ENCODE data around the gene ITPRIPL2.

The ITPRIPL2 gene

GRCh38 chr16:19127674-19128131 lies 13.9 kb downstream of the ITPRIPL2 start:
- no peak for DNase-seq (ENCODE audit: low spot score)
- POLR2A ChIA-PET (ENCODE audit: low non-redundant PET) = no interaction called here
- CTCF ChIA-PET = no interaction called here

GRCh38 chr16:19128454-19129200 lies 14.9 kb downstream of the ITPRIPL2 start:
- POLR2A ChIA-PET (ENCODE audit: low non-redundant PET) = no interaction called here
- H3K27ac ChIP-seq = no peak overlapping the region
- CTCF ChIA-PET = interaction anchor here (0.5 kb wide), 1 partner anchor 316 kb away, joined by 4 read pairs; no protein-coding TSS in a partner anchor
- no peak for TF ChIP-seq CTCF (conservative IDR thresholded peaks at IDR 0.05; ENCODE audit: low read depth)
- DNase-seq (ENCODE audit: low spot score) = no peak

More at GRCh38 chr16:19127674-19128131, 13.9 kb downstream of the ITPRIPL2 start:
- no peak overlapping the region for H3K27ac ChIP-seq
- TF ChIP-seq CTCF (conservative IDR thresholded peaks at IDR 0.05; ENCODE audit: low read depth) = no peak

GRCh38 chr16:19130385-19130784 lies 16.6 kb downstream of the ITPRIPL2 start:
- DNase-seq (ENCODE audit: low spot score) = no peak
- H3K27ac ChIP-seq = no peak overlapping the region; the same call in 1 of the 2 replicates
- ChIA-PET POLR2A (ENCODE audit: low non-redundant PET) (no interaction called here), CTCF (no interaction called here)
- no peak for TF ChIP-seq CTCF (conservative IDR thresholded peaks at IDR 0.05; ENCODE audit: low read depth)

GRCh38 chr16:19130852-19131824 lies 17.4 kb downstream of the ITPRIPL2 start:
- CTCF ChIA-PET = no interaction called here
- DNase-seq (ENCODE audit: low spot score) = no peak

GRCh38 chr16:19131825-19132218 lies 18.1 kb downstream of the ITPRIPL2 start:
- ChIA-PET CTCF (interaction anchor here (0.6 kb wide), 1 partner anchor 43 kb away, joined by 3 read pairs; no protein-coding TSS in a partner anchor), POLR2A (ENCODE audit: low non-redundant PET) (no interaction called here)
- TF ChIP-seq CTCF (conservative IDR thresholded peaks at IDR 0.05; ENCODE audit: low read depth) = no peak
- no peak for DNase-seq (ENCODE audit: low spot score)
- no peak overlapping the region for H3K27ac ChIP-seq

More at GRCh38 chr16:19130852-19131824, 17.4 kb downstream of the ITPRIPL2 start:
- H3K27ac ChIP-seq = peak overlapping the region; percentile 59
- TF ChIP-seq CTCF (conservative IDR thresholded peaks at IDR 0.05; ENCODE audit: low read depth) = no peak
- POLR2A ChIA-PET (ENCODE audit: low non-redundant PET) = no interaction called here

GRCh38 chr16:19132255-19132654 lies 18.5 kb downstream of the ITPRIPL2 start:
- TF ChIP-seq CTCF (conservative IDR thresholded peaks at IDR 0.05; ENCODE audit: low read depth) = no peak
- no peak for DNase-seq (ENCODE audit: low spot score)
- ChIA-PET CTCF (interaction anchor here (0.6 kb wide), 1 partner anchor 43 kb away, joined by 3 read pairs; no protein-coding TSS in a partner anchor), POLR2A (ENCODE audit: low non-redundant PET) (no interaction called here)
- H3K27ac ChIP-seq = peak overlapping the region; percentile 26; the same call in 1 of the 2 replicates
